AG09309 (cell line): ENCODE data around the gene LDAH.

Source experiments
- DNase-seq: peaks from one replicate; pipeline ENCODE4 v3.0.0-alpha.2; 2010; ENCODE audit warnings: low read depth
- H3K4me3 ChIP-seq: 2 replicates; pipeline ENCODE4 v1.5.1; 2011; ENCODE audit warnings: mild to moderate bottlenecking, low read depth, low read length, moderate library complexity; ENCODE audit not compliant: control insufficient read depth
- TF ChIP-seq, protein P1 (sequence below): IDR thresholded peaks from 2 replicates; pipeline ENCODE4 v1.5.1; 2011; ENCODE audit warnings: mild to moderate bottlenecking, low read depth, low read length, inconsistent platforms; ENCODE audit not compliant: insufficient read depth, control insufficient read depth; ENCODE audit errors: missing control alignments

The LDAH gene

GRCh38 chr2:20822535-20823490, at the start of gene LDAH:
Gene LDAH (minus strand): TSS chr2:20823101. CDS start chr2:20801463, 21,638 bp downstream.
- peak within 1 kb of the TSS; percentile 86 for H3K4me3 ChIP-seq

DNA sequence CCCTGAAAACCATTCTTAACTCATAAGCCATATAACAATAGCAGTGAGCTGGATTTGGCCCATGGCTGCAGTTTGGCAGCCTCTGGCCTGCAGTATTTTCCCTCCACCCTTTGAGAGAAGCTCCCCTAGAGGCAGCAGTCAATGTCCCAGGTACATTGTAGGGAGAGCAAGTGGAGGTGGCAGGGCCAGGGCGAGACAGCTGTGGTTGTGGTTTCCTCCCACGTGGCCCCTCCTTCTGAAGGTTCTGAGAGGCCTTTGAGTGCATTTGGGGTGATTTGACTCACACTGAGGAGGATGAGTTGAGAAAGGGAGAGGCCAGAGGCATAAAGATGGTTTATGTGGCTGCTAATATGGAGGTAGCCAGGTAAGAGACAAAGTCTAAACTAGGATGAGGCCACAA, 45.5 kb upstream of the LDAH start:
- no peak for DNase-seq

More at GRCh38 chr2:20822535-20823490, at the start of gene LDAH:
- TF ChIP-seq, protein P1, sequence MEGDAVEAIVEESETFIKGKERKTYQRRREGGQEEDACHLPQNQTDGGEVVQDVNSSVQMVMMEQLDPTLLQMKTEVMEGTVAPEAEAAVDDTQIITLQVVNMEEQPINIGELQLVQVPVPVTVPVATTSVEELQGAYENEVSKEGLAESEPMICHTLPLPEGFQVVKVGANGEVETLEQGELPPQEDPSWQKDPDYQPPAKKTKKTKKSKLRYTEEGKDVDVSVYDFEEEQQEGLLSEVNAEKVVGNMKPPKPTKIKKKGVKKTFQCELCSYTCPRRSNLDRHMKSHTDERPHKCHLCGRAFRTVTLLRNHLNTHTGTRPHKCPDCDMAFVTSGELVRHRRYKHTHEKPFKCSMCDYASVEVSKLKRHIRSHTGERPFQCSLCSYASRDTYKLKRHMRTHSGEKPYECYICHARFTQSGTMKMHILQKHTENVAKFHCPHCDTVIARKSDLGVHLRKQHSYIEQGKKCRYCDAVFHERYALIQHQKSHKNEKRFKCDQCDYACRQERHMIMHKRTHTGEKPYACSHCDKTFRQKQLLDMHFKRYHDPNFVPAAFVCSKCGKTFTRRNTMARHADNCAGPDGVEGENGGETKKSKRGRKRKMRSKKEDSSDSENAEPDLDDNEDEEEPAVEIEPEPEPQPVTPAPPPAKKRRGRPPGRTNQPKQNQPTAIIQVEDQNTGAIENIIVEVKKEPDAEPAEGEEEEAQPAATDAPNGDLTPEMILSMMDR: no peak
- DNase-seq: peak; percentile 20

DNA sequence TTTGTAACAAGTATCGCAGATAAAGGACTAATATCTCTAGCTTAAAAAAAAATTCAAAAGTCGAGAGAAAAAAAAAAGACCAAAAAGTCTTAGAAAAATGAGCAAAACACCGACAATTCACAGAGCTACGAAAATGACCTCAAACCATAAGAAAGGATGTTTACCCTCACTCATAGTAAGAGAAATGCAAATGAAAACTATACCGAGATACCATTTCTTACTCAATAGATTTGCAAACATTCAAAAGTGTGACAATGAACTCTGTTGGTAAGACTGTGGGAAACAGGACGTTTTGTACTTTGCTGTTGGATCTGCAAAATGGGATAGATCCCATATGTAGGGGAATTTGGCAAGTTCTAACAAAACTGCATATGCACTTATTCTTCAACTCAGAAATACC, 39.9 kb upstream of the LDAH start:
- no peak overlapping the region for H3K4me3 ChIP-seq
- TF ChIP-seq, protein P1: no peak
- no peak for DNase-seq

More for the DNA sequence above, 45.5 kb upstream of the LDAH start:
- TF ChIP-seq, protein P1: no peak
- H3K4me3 ChIP-seq: no peak overlapping the region

DNA sequence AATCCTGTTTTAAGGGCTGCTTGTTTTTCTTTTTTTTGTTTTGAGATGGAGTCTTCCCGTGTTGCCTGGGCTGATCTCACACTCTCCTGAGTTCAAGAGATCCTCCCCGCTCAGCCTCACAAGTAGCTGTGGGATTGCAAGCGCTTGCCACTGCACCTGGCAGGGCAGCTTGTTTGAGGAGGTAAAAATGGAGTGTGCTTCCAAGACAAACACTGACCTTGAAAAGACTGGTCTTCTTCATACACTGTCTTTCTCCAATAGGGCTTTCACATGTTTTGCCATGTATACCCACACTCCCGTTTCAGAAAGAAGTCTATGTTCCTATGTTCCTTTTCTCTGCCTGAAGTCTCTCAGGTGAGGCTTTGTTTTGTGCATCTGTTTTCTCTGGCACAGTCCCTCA, 32.6 kb upstream of the LDAH start:
- TF ChIP-seq, protein P1: no peak
- DNase-seq: no peak
- H3K4me3 ChIP-seq: no peak overlapping the region

DNA sequence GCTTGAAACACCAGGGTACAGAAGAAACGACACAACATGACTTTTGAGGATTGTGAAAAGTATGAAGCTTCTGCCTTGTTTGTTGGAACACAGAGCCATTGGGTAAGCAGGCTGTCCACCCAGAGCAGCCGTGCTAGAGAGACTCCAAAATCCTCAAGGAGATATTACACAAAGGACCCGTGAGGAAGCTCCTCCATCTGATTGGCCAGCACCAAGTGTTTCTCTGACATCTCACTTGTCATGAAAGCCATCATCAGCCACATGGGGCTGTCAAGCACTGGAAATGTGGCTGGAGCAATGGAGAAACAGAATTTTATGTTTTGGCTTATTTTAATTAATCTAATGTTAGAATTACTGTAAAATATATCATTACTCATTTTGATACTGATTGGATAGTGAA, 29.8 kb upstream of the LDAH start:
- H3K4me3 ChIP-seq: no peak overlapping the region
- TF ChIP-seq, protein P1: no peak
- DNase-seq: no peak

GRCh38 chr2:20852139-20852538, 29.2 kb upstream of the LDAH start:
- DNase-seq: no peak
- TF ChIP-seq, protein P1: no peak
- no peak overlapping the region for H3K4me3 ChIP-seq
